Measurements from ENCODE around the gene UBE2L5.

UBE2L5 gene

GRCh38 chr13:30406779-30407416 is 15.4 kb upstream of the UBE2L5 start:
- DNase-seq: no peak

DNA sequence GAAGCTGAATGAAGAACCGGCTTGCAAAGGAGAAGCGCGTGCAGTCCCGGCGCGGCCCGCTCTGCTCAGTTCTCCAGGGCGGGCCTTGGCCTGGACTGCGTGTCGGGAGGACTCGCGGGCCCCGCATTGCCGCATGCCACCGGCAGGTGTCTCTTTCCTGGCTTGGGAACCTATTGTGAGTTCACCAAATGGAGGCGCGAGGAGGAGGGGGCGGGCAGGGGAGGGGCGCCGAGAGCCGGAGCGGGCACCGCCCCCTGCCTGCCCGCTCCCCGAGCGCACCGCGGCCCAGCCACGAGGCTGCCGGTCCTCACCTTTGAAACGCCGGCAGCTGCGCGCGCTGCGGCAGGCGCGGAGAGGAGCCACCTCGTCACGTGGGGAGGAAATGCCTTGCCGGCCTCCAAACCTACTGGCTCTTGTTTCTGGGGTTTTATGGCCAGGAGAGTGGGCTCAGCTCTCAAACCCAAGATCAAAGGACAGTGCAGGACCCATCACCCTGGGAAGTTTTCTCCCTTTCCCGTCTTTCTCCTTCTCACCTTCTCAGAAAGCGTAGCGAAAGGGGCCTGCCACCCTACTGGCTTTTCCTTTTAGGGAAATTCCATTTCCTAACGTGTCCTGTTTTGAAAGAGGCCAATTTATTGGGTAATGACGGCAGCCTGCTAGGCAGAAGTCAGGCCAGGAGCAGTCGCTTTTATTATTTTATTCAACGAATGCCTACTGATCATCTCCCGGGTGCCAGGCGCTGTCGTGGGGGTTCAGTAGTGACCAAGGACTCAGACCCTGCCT is 13.8 kb upstream of the UBE2L5 start:
- peak; percentile 93 for DNase-seq

- no peak for DNase-seq
Observed at GRCh38 chr13:30409886-30410704, 12.2 kb upstream of the UBE2L5 start.

- no peak for DNase-seq
Observed at GRCh38 chr13:30410705-30411125, 11.6 kb upstream of the UBE2L5 start.

DNA sequence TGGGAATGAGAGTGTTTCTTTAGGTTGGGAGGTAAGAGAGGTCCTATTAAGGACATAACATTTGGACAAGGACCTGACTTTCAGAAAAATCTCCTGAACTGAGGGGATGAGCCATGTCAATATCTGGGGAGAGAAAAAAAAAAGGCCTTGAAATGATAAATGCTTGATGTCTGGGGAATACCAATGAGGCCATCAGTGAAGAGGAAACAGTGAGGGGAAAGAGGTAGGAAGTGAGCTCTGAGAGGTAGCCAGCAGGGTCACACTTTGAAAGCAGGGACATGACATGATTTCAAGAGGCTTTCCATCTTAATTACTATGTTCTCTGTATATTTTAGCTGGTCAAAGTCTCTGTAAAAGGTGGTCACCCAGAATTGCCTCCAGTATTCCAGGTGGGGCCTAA is 9.9 kb upstream of the UBE2L5 start:
- no peak for DNase-seq

- DNase-seq: no peak
Observed at GRCh38 chr13:30413842-30414241, 8.5 kb upstream of the UBE2L5 start.

DNA sequence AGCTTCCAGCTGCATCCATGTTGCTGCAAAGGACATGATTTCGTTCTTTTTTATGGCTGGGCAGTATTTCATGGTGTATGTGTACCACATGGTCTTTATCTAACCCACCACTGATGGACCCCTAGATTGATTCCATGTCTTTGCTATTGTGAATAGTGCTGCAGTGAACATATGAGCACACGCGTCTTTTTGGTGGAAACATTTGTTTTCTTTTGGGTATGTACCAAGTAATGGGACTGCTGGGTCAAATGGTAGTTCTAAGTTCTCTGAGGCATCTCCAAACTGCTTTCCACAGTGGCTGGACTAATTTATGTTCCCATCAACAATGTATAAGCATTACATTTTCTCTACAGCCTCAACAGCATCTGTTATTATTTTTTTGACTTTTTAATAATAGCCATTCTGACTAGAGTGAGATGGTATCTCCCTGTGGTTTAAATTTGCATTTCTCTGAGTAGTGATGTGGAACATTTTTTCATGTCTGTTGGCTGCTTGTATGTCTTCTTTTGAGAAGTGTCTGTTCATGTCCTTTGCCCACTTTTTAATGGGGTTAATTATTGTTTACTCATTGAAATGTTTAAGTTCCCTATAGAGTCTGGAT is 6.8 kb upstream of the UBE2L5 start:
- no peak for DNase-seq

GRCh38 chr13:30416471-30416870 is 5.8 kb upstream of the UBE2L5 start:
- no peak for DNase-seq

DNA sequence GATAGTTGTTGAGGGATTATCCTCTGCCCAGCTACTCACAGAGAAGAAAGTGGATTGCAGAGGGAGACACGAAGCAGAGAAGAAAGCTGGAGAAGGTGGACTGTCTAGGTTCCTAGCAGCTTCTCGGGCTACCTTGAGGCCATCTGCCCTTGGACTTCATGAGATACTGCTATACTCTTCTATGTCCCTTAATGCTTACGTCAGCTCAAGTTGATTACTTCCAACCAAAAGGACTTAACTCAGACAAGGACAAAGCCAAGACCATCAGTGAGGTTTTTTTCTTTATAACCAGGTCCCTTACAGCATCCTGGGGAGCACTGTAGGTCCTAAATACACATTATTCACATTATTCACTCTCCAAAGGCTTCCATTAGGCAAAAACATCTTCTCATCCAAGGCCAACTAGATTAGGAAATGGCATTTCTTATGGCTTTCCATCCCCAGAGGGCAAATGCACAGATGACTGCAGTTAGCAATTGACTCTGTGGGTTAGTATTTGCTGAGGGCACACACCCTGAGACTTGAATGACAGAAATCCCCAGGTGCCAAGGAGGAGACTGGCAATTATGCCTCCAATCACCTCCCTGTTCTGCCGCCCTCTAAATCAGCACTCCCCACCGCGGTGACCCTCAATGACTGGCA is 4.1 kb upstream of the UBE2L5 start:
- no peak for DNase-seq

GRCh38 chr13:30418717-30419459 is 3.4 kb upstream of the UBE2L5 start:
- DNase-seq: no peak

DNA sequence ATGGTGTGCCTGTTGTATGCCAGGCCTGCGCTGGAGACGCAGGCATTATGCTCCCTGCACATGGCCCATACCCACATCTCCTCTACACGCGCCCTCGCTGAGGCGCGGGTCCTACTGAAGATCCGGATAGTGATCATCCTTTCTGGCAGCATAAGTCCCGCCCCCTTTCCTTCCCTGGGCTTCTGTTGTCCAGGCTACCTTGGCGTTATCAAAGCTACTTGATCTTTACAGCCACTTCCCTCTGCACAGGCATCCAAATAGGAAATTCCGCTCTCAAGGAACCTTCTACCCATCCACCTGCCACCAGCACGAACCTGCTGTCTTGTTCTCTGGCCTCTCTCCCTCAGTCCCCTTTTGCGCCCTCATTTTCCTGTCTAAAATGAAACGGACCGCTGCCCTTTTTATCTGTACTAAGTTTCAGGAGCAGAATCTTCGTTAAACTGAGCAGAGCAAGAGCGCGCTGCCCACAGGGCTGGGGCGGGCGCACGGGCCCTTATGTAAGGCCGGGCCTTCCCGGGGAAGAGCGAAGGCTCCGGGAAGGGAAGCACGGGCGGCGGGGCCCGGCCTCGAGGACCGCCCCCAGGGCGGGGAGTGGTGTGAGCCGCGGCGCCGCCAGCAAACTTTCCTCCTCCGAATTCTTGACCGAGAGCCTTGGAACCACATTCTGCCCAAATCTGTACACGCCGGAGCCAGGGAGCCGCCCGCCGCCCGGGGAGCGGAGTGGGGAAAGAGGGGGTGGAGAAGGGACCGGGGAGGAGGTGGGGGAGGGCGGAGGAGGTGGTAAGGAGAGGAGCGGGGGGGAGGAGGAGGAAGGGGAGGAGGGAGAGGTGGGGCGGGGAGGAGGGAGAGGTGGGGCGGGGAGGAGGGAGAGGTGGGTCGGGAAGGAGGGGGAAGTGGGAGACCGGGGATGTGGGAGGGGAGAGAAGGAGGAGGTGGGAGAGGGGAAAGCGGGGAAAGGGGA is 920 bp upstream of the UBE2L5 start:
- peak; percentile 39 for DNase-seq

DNA sequence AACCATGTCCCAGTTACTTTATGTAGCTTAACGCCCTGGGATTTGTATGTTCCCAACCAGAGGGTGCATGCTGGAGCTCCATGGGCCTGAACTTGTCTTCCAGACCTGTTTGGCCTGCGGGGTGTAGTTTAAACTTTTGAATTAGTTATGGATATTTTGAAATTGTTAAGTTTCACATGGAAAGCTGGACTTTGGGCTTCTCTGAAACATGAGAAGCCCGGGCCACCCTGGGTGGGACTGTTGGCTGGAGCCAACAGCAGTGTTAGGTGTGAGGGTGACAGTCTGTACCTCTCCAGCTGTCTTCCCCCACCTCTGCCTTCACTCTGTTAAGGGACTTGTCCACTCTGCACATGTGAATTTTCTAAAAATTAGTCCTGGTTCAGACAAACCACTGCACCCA is 1.6 kb downstream of the UBE2L5 start:
- DNase-seq: no peak

GRCh38 chr13:30429235-30429634 is 6.9 kb downstream of the UBE2L5 start:
- no peak for DNase-seq

- DNase-seq: no peak
Observed at GRCh38 chr13:30429721-30430694, 7.7 kb downstream of the UBE2L5 start.

DNA sequence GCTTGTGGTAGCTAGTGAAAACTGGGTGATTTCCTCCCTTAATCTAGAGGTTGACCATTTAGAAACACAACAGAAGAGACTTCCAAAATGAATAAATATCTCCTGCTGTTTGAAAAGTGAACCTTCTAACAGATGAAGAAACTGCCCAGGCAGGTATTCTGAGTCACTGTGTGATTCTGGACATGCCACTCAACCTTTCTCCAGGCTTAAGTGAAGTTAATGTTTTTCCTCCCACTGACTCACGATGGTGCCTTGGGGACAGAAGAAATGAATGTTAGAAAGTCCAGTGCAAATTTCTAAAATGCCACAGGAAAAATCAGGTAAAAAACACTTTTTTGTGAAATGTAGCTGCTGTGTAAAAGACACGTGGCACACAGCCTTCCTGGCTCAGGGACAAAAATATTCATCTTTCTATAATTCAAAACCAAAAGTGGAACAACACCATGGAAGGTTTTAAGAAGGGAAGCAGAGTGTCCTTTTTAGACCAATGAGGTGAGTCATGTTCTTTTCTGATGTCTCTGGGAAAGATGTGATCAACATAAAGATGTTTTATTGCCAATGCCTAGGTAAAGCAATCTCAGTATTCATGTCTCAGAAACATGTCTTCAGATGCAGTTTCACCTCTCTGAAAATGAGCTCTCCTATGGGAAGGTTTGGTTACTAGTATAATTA is 9.1 kb downstream of the UBE2L5 start:
- DNase-seq: no peak

DNA sequence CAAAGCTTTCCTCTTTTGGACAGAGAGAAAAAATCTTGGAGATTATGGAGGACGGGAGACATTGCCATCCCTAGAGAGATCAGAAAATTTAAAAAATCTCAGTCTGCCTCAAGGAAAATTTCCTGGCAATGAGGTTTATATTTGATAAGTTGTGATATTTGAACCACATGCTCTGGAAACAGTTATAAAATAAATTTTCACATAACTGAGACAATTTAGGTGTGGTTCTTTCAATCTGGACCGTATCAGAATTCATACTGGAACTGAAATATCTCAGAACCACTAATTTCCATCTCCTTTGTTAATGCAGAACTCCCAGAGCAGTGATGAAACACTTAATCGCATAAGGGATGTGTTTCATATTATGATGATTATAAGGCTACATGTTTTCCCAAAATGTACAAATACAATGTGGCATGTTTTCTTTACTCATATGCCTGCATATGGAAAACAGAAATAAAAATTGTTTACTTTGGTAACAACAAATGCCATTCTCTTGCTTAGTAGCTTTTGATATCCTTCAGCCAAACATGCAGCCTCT is 13.7 kb downstream of the UBE2L5 start:
- no peak for DNase-seq

- DNase-seq: no peak
Observed at GRCh38 chr13:30437177-30437576, 14.9 kb downstream of the UBE2L5 start.

DNA sequence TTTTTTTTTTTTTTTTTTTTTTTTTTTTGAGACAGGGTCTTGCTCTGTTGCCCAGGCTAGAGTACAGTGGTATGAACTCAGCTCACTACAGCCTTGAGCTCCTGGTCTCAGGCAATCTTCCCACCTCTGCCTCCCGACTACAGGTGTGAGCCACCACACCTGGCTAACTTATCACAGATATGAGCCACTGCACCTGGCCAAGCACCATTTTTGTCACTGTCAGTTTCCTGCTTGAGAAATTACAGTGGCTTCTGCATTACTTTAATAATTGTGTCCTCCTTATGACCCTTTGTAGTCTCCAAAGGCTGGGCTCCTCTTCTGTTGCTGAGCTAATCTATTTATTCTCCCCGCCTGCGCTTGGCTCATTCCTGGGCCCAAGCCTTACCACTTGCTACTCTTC is 16.0 kb downstream of the UBE2L5 start:
- no peak for DNase-seq

All from activated CD8-positive, alpha-beta memory T cell treated with anti-CD3 and anti-CD28 coated beads, Interleukin-2, amount 50 U/mL, for 4 hours (primary cell).